B cell (primary cell): Measurements from ENCODE around the gene BCAR3. TPM values are rescaled to one million over a fixed set of nuclear protein-coding genes. Genes with fewer than 3 reads are reported as not detected.
A peak's percentile ranks its signal among the peaks of the same experiment; 100 is the strongest.

Experiments used
- ATAC-seq: fragments of 200-7000 bp; cut with Tn5 transposase; one replicate; pipeline ENCODE4 v1.10.0; 2021; ENCODE audit warnings: low read depth, mild to moderate bottlenecking, moderate number of reproducible peaks, moderate library complexity
- CTCF ChIA-PET: fragments of 350-600 bp; sonication (Branson Sonifier 250); formaldehyde crosslinking; loops from one replicate; lab custom pipeline; 2021; ENCODE audit warnings: antibody characterized with exemption, inconsistent platforms; lab: Charles Lee
- POLR2A ChIA-PET: fragments of 350-600 bp; sonication (Branson Sonifier 250); formaldehyde crosslinking; loops from one replicate; lab custom pipeline; 2021; ENCODE audit warnings: antibody characterized with exemption; lab: Charles Lee
- DNase-seq: peaks from one replicate; pipeline ENCODE4 v3.0.0; 2013
- H2AFZ ChIP-seq: 2 replicates; pipeline ENCODE4 v1.6.1; 2012; ENCODE audit warnings: mild to moderate bottlenecking, low read depth, low read length; ENCODE audit not compliant: insufficient read depth, poor library complexity, severe bottlenecking
- H3K27ac ChIP-seq, 2 donors: 1 replicate in 1 of 2; 2 replicates in 1 of 2; pipeline ENCODE4 v1.5.1; 2012 to 2013; ENCODE audit warnings: low read length in 2 of 2, mild to moderate bottlenecking in 2 of 2, moderate library complexity in 1 of 2
- H3K27me3 ChIP-seq, 4 experiments: fragments of 200-600 bp in 1 of 4; sonication (generic) in 1 of 4; replicated peaks in 1 of 4; 1 replicate in 2 of 4; 2 replicates in 2 of 4; pipeline versions ENCODE4 v1.6.1 to v1.7.0; 2013 to 2016; ENCODE audit warnings: low read length in 3 of 4, mild to moderate bottlenecking in 2 of 4, mixed read lengths in 1 of 4, moderate library complexity in 1 of 4; ENCODE audit not compliant: insufficient read depth in 4 of 4, control insufficient read depth in 3 of 4; ENCODE audit errors: control extremely low read depth in 1 of 4
- H3K36me3 ChIP-seq, 2 experiments: replicated peaks in 1 of 2; 1 replicate in 1 of 2; 2 replicates in 1 of 2; pipeline versions ENCODE4 v1.6.1 to v1.7.1; 2013; ENCODE audit warnings: low read length in 1 of 2; ENCODE audit not compliant: insufficient read depth in 2 of 2, control insufficient read depth in 1 of 2; ENCODE audit errors: control extremely low read depth in 1 of 2, extremely low read depth in 1 of 2
- H3K4me1 ChIP-seq, 2 donors: fragments of 200-600 bp in 1 of 2; sonication (generic) in 1 of 2; 1 replicate in 1 of 2; 2 replicates in 1 of 2; pipeline versions ENCODE4 v1.5.1 to v1.6.1; 2013 to 2017; ENCODE audit warnings: low read length in 2 of 2; ENCODE audit not compliant: control insufficient read depth in 2 of 2, insufficient read depth in 2 of 2
- H3K4me2 ChIP-seq: replicated peaks from 2 replicates; pipeline ENCODE3; 2012; ENCODE audit warnings: mild to moderate bottlenecking, low read depth, low read length; ENCODE audit not compliant: poor library complexity, severe bottlenecking
- H3K4me3 ChIP-seq, 5 experiments: fragments of 200-600 bp in 1 of 5; sonication (generic) in 1 of 5; 1 replicate in 3 of 5; 2 replicates in 2 of 5; pipeline versions ENCODE4 v1.5.1 to v1.7.0; 2011 to 2016; ENCODE audit warnings: low read length in 4 of 5, mild to moderate bottlenecking in 4 of 5, low read depth in 2 of 5, control low read depth in 1 of 5, moderate library complexity in 1 of 5; ENCODE audit not compliant: insufficient read depth in 1 of 5; ENCODE audit errors: control extremely low read depth in 1 of 5, extremely low read depth in 1 of 5
- H3K79me2 ChIP-seq: fragments of 200-600 bp; sonication (generic); one replicate; pipeline ENCODE4 v1.6.0; 2016; ENCODE audit warnings: low read length; ENCODE audit not compliant: control insufficient read depth, insufficient read depth
- H3K9ac ChIP-seq: fragments of 200-600 bp; sonication (generic); 2 replicates; pipeline ENCODE4 v1.6.1; 2017; ENCODE audit warnings: mild to moderate bottlenecking, low read length, moderate library complexity
- H3K9me3 ChIP-seq, 3 donors: one replicate each; pipeline versions ENCODE4 v1.6.1 to v1.7.1; 2013; ENCODE audit warnings: low read length in 2 of 3; ENCODE audit not compliant: control insufficient read depth in 2 of 3, insufficient read depth in 1 of 3; ENCODE audit errors: control extremely low read depth in 1 of 3
- H4K20me1 ChIP-seq: 2 replicates; pipeline ENCODE4 v1.6.0; 2012; ENCODE audit warnings: mild to moderate bottlenecking, low read length; ENCODE audit not compliant: insufficient read depth, control insufficient read depth, poor library complexity, severe bottlenecking
- H3K27ac Mint-ChIP-seq: one replicate; pipeline ENCODE4 v1.8.0; 2021; ENCODE audit warnings: mixed read lengths
- H3K27me3 Mint-ChIP-seq: one replicate; pipeline ENCODE4 v1.8.0; 2021; ENCODE audit warnings: mixed read lengths
- H3K4me1 Mint-ChIP-seq: one replicate; pipeline ENCODE4 v1.8.0; 2021; ENCODE audit warnings: mixed read lengths
- H3K4me3 Mint-ChIP-seq: one replicate; pipeline ENCODE4 v1.8.0; 2021; ENCODE audit warnings: mixed read lengths
- H3K9me3 Mint-ChIP-seq: one replicate; pipeline ENCODE4 v1.8.0; 2022; ENCODE audit warnings: mixed read lengths; ENCODE audit not compliant: insufficient read depth
- CTCF ChIP-seq: fragments of 200-600 bp; IDR thresholded peaks from one replicate; pipeline ENCODE4 v1.8.0; 2022; ENCODE audit warnings: antibody characterized with exemption, mild to moderate bottlenecking
- EZH2 ChIP-seq: IDR thresholded peaks from 2 replicates; pipeline ENCODE4 v1.6.1; 2012; ENCODE audit warnings: borderline replicate concordance, low read depth, mild to moderate bottlenecking, moderate library complexity, low read length; ENCODE audit not compliant: insufficient read depth, poor library complexity, severe bottlenecking
- WGBS: methylation state at CpG from one replicate; pipeline ENCODE4 v1.1.5; 2013; ENCODE audit warnings: missing lambda C conversion rate; ENCODE audit not compliant: insufficient coverage; 5-methylcytosine and 5-hydroxymethylcytosine counted together
- intact Hi-C: fragments of 100-400 bp; cut with micrococcal nuclease; formaldehyde crosslinking; loops from one replicate; pipeline ENCODE4 v1.10.0; 2022
- polyA plus RNA-seq: library from polyadenylated mRNA; depleted of rRNA; stranded (reverse); fragments of >200 nt; gene quantifications from 2 replicates; pipeline ENCODE4 v1.2.3, GENCODE V29; 2012
- total RNA-seq, 2 donors: library from RNA; stranded (reverse); fragments of 120-200 nt in 1 of 2; gene quantifications; 1 replicate in 1 of 2; 2 replicates in 1 of 2; pipeline versions ENCODE4 v1.2.3 to v1.2.4, GENCODE V29; 2013 to 2022

Gene BCAR3
- total and polyA plus RNA-seq, 2 donors (not counting 1 experiment from before 2014, with no cell fraction given) = 6.7 to 13.0 TPM

DNA sequence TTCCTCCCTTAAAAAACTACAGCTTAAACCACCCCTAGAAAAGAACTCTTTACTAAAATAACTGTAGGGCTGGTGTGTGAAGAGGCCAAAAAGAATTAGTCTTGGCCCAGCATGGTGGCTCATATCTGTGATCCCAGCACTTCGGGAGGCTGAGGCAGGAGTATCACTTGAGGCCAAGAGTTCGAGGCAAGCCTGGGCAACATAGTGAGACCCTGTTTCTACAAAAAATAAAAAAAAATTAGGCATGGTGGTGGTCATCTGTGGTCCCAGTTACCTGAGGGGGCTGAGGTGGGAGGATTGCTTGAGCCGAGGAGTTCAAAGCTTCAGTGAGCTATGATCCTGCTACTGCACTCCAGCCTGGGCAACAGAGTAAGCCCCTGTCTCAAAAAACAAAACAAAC, 44.9 kb downstream of the BCAR3 start:
- no peak overlapping the region for H3K4me3 Mint-ChIP-seq
- DNase-seq = no peak
- peaks cover 4% of the 10 kb centered on the region for H3K4me1 Mint-ChIP-seq
- Histone ChIP-seq H3K36me3 (no peaks in the 10 kb centered on the region), H3K4me1 (no peaks in the 10 kb centered on the region), H2AFZ (no peak overlapping the region), H4K20me1 (no peaks in the 10 kb centered on the region), H3K27ac (no peak overlapping the region), H3K4me2 (no peak overlapping the region), H3K9me3 (no peaks in the 10 kb centered on the region), H3K27me3 (no peaks in the 10 kb centered on the region), H3K9ac (no peak overlapping the region), H3K4me3 (no peak overlapping the region), H3K79me2 (peaks cover 7% of the 10 kb centered on the region)
- ChIA-PET POLR2A (no interaction called here), CTCF (interaction anchor here (0.8 to 24.9 kb wide), 3 partner anchors 16 to 176 kb away, joined by 3 to 858 read pairs (median 6); no protein-coding TSS in a partner anchor)
- H3K9me3 Mint-ChIP-seq = no peaks in the 10 kb centered on the region
- no peak for TF ChIP-seq EZH2
- TF ChIP-seq CTCF = no peak
- peak overlapping the region; percentile 21 for H3K27ac Mint-ChIP-seq
- WGBS = 83% methylated on average over 1 of the region's 3 CpGs
- no peaks in the 10 kb centered on the region for H3K27me3 Mint-ChIP-seq
- ATAC-seq = no peak
- intact Hi-C loops = no loop called here

DNA sequence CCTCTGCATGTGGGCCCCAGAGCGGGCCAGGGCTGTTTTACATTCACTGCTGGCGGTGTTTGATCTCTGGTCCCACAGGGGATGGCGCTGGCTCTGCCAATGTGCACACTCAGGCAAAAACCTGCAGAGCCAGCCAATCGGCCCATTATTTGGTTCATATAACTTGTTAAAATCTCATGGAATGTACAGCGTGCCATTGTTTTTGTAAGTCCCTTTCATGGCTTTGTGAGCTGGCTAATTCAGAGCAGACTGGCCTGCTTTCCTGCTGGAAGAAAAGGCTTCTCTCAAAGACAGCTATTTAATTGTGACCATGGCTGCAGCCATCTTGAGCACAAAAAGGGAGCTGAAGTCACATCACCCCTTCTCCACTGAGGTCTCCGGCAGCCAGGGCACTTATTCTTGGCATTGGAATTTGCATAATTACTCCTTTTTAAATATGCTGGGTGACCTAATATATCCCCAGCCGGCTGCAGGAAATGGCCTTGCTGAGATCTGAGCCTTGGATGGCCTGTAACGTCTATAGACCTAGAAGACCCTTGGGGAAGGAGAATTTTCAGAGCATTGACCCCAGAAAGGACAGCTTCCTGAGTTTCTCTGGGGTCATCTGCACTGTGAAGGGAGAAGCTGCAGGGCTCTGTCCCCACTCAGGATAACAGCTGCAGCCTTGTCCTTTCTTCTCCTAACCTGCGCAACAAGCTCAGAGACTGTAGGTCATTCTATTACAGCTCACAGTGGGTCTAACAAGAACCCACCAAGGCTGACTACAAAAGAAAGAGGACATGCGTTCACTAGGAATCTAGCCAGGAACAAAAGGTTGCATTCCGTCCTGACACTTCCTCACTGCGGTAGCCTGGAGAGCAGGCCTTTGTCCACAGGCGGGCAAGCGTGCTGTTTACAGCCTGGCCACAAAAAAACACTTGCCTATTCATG, 45.8 kb downstream of the BCAR3 start:
- Mint-ChIP-seq H3K4me1 (peaks cover 6% of the 10 kb centered on the region), H3K9me3 (no peaks in the 10 kb centered on the region), H3K27me3 (no peaks in the 10 kb centered on the region), H3K4me3 (no peak overlapping the region), H3K27ac (no peak overlapping the region)
- peaks cover 7% of the 10 kb centered on the region for H3K79me2 ChIP-seq
- H3K36me3 ChIP-seq = no peaks in the 10 kb centered on the region
- H3K9me3 ChIP-seq = no peaks in the 10 kb centered on the region
- H3K4me2 ChIP-seq = no peak overlapping the region
- TF ChIP-seq EZH2 (no peak), CTCF (no peak)
- WGBS = 94% methylated on average over 12 of the region's 14 CpGs
- H3K9ac ChIP-seq = no peak overlapping the region
- intact Hi-C loops = no loop called here
- H4K20me1 ChIP-seq = no peaks in the 10 kb centered on the region
- no peak for DNase-seq
- no peak overlapping the region for H3K27ac ChIP-seq
- CTCF ChIA-PET = interaction anchor here (1.1 to 24.9 kb wide), 3 partner anchors 115 to 208 kb away, joined by 3 to 858 read pairs (median 6); no protein-coding TSS in a partner anchor
- no peak overlapping the region for H2AFZ ChIP-seq
- H3K4me1 ChIP-seq = no peaks in the 10 kb centered on the region
- no peak overlapping the region for H3K4me3 ChIP-seq
- no peaks in the 10 kb centered on the region for H3K27me3 ChIP-seq
- POLR2A ChIA-PET = no interaction called here
- ATAC-seq = no peak
